Measurements from ENCODE around the gene LMAN2.

Gene LMAN2

DNA sequence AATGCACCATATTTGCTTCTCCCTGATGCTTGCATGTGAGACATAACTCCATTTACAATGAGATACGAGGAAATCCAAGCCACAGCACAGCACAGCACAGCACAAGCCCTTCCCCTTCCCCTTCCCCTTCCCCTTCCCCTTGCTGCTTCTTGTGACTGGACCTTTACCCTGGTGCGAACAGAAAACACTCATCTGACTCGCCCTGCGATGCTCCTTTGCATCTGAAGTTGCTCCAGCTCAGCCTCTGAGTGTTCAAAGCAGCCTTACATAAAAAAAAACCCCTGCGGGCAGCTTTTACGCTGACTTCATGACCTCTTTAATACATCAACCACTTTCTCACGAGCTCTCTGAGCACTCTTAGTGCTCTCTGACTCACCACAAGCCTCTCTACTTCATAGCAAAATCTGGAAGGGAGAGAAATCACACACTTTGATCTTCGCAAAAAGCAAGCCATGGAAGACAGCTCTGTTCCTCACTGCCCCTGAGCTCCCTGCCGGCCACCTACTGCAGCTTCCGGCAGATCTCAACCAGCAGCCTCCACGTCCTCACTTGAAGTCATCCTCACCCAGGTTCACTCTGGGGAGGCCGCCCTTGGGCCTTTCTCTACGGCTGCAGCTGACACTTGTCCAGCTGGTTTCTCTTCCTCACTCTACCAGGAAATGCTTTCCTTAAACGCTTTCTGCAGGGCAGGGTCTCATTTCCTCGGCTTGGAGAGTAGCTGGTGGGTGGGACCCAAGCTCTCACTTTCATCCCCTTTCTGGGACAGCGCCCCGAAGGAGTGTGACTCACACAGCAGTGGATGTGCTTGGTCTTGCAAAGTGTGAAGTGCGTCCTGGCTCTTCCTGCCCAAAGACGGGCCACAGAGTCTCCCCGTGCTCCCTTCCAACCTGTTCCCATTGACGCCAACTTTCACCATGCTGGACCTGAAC, 38.0 kb upstream of the LMAN2 start:
- Histone ChIP-seq H3K27me3 (ENCODE audit: control insufficient read depth, insufficient read depth, low read length) (peaks cover 26% of the 10 kb centered on the region), H3K36me3 (ENCODE audit: insufficient read depth, low read length) (no peaks in the 10 kb centered on the region), H3K4me1 (ENCODE audit: control insufficient read depth, insufficient read depth, low read length) (peaks cover 16% of the 10 kb centered on the region), H3K9me3 (replicated peaks; ENCODE audit: low read length) (no peaks in the 10 kb centered on the region), H3K4me2 (ENCODE audit: low read length) (peak overlapping the region; percentile 65), H3K4me3 (ENCODE audit: low read length) (no peak overlapping the region), H3K9ac (ENCODE audit: low read depth, low read length) (no peak overlapping the region)

- H3K9me3 ChIP-seq (replicated peaks; ENCODE audit: low read length), result no peaks in the 10 kb centered on the region
- H3K27me3 ChIP-seq (ENCODE audit: control insufficient read depth, insufficient read depth, low read length), result peaks cover 32% of the 10 kb centered on the region
These were observed 37.1 kb upstream of the LMAN2 start for GRCh38 chr5:177388521-177389052.

GRCh38 chr5:177387405-177387804, 35.9 kb upstream of the LMAN2 start:
- no peak overlapping the region for H3K9ac ChIP-seq (ENCODE audit: low read depth, low read length)
- no peak overlapping the region for H3K4me2 ChIP-seq (ENCODE audit: low read length)
- no peaks in the 10 kb centered on the region for H3K9me3 ChIP-seq (replicated peaks; ENCODE audit: low read length)
- peaks cover 16% of the 10 kb centered on the region for H3K4me1 ChIP-seq (ENCODE audit: control insufficient read depth, insufficient read depth, low read length)
- no peak overlapping the region for H3K4me3 ChIP-seq (ENCODE audit: low read length)
- H3K27me3 ChIP-seq (ENCODE audit: control insufficient read depth, insufficient read depth, low read length), result peaks cover 33% of the 10 kb centered on the region
- no peaks in the 10 kb centered on the region for H3K36me3 ChIP-seq (ENCODE audit: insufficient read depth, low read length)

More at GRCh38 chr5:177388521-177389052, 37.1 kb upstream of the LMAN2 start:
- H3K36me3 ChIP-seq (ENCODE audit: insufficient read depth, low read length), result no peaks in the 10 kb centered on the region
- no peak overlapping the region for H3K4me3 ChIP-seq (ENCODE audit: low read length)
- peaks cover 16% of the 10 kb centered on the region for H3K4me1 ChIP-seq (ENCODE audit: control insufficient read depth, insufficient read depth, low read length)
- peak overlapping the region; percentile 19 for H3K4me2 ChIP-seq (ENCODE audit: low read length)
- H3K9ac ChIP-seq (ENCODE audit: low read depth, low read length), result no peak overlapping the region

DNA sequence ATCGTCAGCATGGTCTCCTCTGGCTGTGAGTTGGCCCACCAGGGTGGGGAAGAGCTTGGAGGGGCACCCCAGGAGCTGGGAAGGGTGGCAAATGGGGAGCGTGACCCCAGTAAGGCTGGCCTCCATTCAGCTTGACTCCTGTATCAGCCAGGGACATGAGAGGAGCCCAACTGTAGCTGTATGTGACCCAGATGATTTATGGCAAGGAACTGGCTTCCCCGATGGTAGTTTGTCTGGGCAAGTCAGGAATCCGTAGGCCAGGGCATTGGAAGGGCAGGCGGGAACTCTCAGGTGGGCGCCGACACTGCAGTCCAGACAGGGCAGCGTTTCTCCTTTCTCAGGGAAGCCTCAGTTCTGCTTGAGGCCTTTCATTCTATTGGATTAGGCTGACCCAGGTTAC, 35.1 kb upstream of the LMAN2 start:
- H3K9ac ChIP-seq (ENCODE audit: low read depth, low read length), result no peak overlapping the region
- H3K4me3 ChIP-seq (ENCODE audit: low read length), result no peak overlapping the region
- peaks cover 16% of the 10 kb centered on the region for H3K4me1 ChIP-seq (ENCODE audit: control insufficient read depth, insufficient read depth, low read length)
- peaks cover 33% of the 10 kb centered on the region for H3K27me3 ChIP-seq (ENCODE audit: control insufficient read depth, insufficient read depth, low read length)
- no peaks in the 10 kb centered on the region for H3K9me3 ChIP-seq (replicated peaks; ENCODE audit: low read length)
- H3K36me3 ChIP-seq (ENCODE audit: insufficient read depth, low read length), result no peaks in the 10 kb centered on the region
- no peak overlapping the region for H3K4me2 ChIP-seq (ENCODE audit: low read length)

GRCh38 chr5:177385720-177386119, 34.3 kb upstream of the LMAN2 start:
- Histone ChIP-seq H3K36me3 (ENCODE audit: insufficient read depth, low read length) (no peaks in the 10 kb centered on the region), H3K4me3 (ENCODE audit: low read length) (no peak overlapping the region), H3K9me3 (replicated peaks; ENCODE audit: low read length) (no peaks in the 10 kb centered on the region), H3K4me1 (ENCODE audit: control insufficient read depth, insufficient read depth, low read length) (peaks cover 16% of the 10 kb centered on the region), H3K9ac (ENCODE audit: low read depth, low read length) (no peak overlapping the region), H3K27me3 (ENCODE audit: control insufficient read depth, insufficient read depth, low read length) (peaks cover 41% of the 10 kb centered on the region), H3K4me2 (ENCODE audit: low read length) (no peak overlapping the region)

DNA sequence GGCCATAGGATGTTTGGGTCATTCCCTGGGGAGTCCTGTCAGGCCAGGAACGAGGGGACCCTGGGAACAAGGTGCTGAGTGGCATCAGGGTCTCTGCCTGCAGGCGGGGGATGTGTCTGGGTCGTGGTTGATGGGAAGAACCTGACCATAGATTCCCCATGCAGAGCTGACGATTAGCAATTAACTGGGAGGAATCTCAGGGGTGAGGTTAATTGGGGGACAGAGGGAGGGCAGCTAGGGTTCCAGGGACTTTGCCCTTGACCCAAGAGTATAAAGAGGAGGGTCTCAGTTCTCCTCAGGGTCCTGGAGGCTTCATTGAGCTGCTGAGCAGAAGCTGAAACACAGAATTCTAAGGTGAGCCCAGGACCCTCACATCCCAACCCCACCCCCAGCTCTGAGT, 32.7 kb upstream of the LMAN2 start, which contains the start of gene SLC34A1:
SLC34A1 (plus strand) TSS at position 301 of the 400 bp plus-strand sequence. CDS start 1,308 bp downstream, outside the sequence.
- H3K4me2 ChIP-seq (ENCODE audit: low read length), result no peak within 1 kb of the TSS
- no peak within 1 kb of the TSS for H3K4me3 ChIP-seq (ENCODE audit: low read length)
- peaks cover 10% of the 10 kb centered on the region for H3K4me1 ChIP-seq (ENCODE audit: control insufficient read depth, insufficient read depth, low read length)
- no peaks in the 10 kb centered on the region for H3K36me3 ChIP-seq (ENCODE audit: insufficient read depth, low read length)
- no peaks in the 10 kb centered on the region for H3K9me3 ChIP-seq (replicated peaks; ENCODE audit: low read length)
- H3K27me3 ChIP-seq (ENCODE audit: control insufficient read depth, insufficient read depth, low read length), result peaks cover 41% of the 10 kb centered on the region
- H3K9ac ChIP-seq (ENCODE audit: low read depth, low read length), result no peak within 1 kb of the TSS

DNA sequence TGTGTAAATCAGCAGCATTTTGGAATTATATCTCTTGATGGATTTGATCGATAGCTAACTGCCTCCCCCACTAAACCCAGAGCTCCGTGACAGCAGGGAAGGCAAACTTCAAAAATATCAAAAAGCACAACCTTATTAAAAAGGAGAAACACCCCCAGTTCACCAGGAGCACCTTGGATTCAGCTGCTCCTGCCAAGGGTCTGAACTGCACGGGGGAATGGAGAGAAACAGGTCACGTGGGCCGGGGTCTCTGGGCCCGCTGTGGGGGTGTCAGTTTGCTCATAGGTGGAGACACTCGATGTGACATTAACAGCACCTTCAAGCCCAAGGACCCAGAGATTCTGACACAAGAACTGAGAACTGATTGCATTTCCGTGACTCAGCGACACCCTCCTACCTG, 31.7 kb upstream of the LMAN2 start:
- no peak overlapping the region for H3K9ac ChIP-seq (ENCODE audit: low read depth, low read length)
- no peaks in the 10 kb centered on the region for H3K36me3 ChIP-seq (ENCODE audit: insufficient read depth, low read length)
- H3K9me3 ChIP-seq (replicated peaks; ENCODE audit: low read length), result no peaks in the 10 kb centered on the region
- H3K27me3 ChIP-seq (ENCODE audit: control insufficient read depth, insufficient read depth, low read length), result peaks cover 39% of the 10 kb centered on the region
- H3K4me1 ChIP-seq (ENCODE audit: control insufficient read depth, insufficient read depth, low read length), result peaks cover 6% of the 10 kb centered on the region
- no peak overlapping the region for H3K4me3 ChIP-seq (ENCODE audit: low read length)
- H3K4me2 ChIP-seq (ENCODE audit: low read length), result no peak overlapping the region

- H3K4me3 ChIP-seq (ENCODE audit: low read length), result no peak overlapping the region
- peaks cover 6% of the 10 kb centered on the region for H3K4me1 ChIP-seq (ENCODE audit: control insufficient read depth, insufficient read depth, low read length)
- H3K4me2 ChIP-seq (ENCODE audit: low read length), result no peak overlapping the region
- peaks cover 36% of the 10 kb centered on the region for H3K27me3 ChIP-seq (ENCODE audit: control insufficient read depth, insufficient read depth, low read length)
- H3K9ac ChIP-seq (ENCODE audit: low read depth, low read length), result no peak overlapping the region
- no peaks in the 10 kb centered on the region for H3K36me3 ChIP-seq (ENCODE audit: insufficient read depth, low read length)
- H3K9me3 ChIP-seq (replicated peaks; ENCODE audit: low read length), result no peaks in the 10 kb centered on the region
These were observed 31.1 kb upstream of the LMAN2 start for GRCh38 chr5:177382423-177383029.

- no peaks in the 10 kb centered on the region for H3K36me3 ChIP-seq (ENCODE audit: insufficient read depth, low read length)
- H3K27me3 ChIP-seq (ENCODE audit: control insufficient read depth, insufficient read depth, low read length), result peaks cover 25% of the 10 kb centered on the region
- no peak overlapping the region for H3K4me2 ChIP-seq (ENCODE audit: low read length)
- no peak overlapping the region for H3K9ac ChIP-seq (ENCODE audit: low read depth, low read length)
- peaks cover 6% of the 10 kb centered on the region for H3K4me1 ChIP-seq (ENCODE audit: control insufficient read depth, insufficient read depth, low read length)
- no peak overlapping the region for H3K4me3 ChIP-seq (ENCODE audit: low read length)
- no peaks in the 10 kb centered on the region for H3K9me3 ChIP-seq (replicated peaks; ENCODE audit: low read length)
These were observed 29.3 kb upstream of the LMAN2 start for GRCh38 chr5:177380805-177381126.

GRCh38 chr5:177378884-177379883, 27.7 kb upstream of the LMAN2 start:
- Histone ChIP-seq H3K4me3 (ENCODE audit: low read length) (no peak overlapping the region), H3K27me3 (ENCODE audit: control insufficient read depth, insufficient read depth, low read length) (peaks cover 15% of the 10 kb centered on the region), H3K4me2 (ENCODE audit: low read length) (no peak overlapping the region), H3K4me1 (ENCODE audit: control insufficient read depth, insufficient read depth, low read length) (peaks cover 6% of the 10 kb centered on the region), H3K9me3 (replicated peaks; ENCODE audit: low read length) (no peaks in the 10 kb centered on the region), H3K9ac (ENCODE audit: low read depth, low read length) (no peak overlapping the region), H3K36me3 (ENCODE audit: insufficient read depth, low read length) (no peaks in the 10 kb centered on the region)
